RPMI8226 (cell line): ENCODE measurements around the gene CHCT1.

Experiments used
- DNase-seq: peaks from one replicate; pipeline ENCODE4 v3.0.0-alpha.2; 2015

CHCT1 gene

GRCh38 chr17:60443713-60444112, 21.4 kb downstream of the CHCT1 start:
- no peak for DNase-seq

DNA sequence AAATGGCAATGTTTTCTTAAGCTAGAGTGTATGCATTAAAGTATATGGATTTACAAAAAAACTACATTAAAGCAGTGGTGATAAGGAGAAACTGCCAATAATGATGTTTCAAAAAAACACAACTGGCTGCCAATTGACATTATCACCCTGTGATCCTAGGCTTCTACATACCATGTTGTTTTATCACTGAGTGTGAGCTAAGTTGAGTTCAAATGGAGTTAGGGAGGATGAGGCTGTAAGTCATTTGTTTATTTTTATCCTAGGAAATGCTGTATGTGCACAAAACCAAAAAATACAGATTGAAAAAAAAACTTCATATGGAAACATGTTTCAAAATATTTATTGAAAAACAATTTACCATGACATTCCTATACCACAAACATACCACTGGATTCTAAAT, 22.9 kb downstream of the CHCT1 start:
- DNase-seq: no peak

DNA sequence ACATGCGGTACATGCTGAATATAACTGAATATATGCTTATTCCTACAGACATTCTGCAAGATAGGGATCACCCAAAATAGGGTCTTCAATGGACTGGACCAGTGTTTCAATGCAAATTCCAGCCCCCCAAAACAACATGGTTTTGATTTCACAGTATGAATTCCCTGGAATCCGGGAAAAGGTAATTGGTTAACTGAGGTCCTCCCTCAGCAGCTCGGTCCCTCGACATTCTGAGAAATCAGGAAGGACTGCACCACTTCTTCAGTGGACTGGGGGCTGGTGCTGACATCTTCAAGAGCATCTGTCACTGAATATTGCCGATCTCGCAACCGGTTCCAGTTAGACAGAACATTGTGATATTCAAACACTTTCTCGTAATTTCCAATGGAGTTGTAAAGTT, 25.1 kb downstream of the CHCT1 start:
- DNase-seq: no peak

DNA sequence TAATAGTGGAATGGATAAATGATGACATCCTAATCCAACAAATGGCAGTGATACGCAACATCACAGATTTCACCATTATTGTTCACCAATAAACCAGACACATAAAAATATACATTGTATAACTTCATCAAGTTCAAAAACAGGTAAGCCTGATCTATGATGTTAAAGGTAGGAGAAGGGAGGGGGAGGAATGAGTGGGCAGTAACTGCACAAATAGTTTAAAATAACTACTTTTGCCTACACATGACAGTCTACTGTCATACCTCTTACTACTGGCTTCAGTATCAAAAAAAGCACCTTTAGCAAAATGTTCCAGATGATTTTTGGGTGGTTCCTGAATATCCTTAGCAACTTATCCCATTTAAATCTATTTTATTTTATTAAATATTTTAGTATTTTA, 28.8 kb downstream of the CHCT1 start:
- no peak for DNase-seq

DNA sequence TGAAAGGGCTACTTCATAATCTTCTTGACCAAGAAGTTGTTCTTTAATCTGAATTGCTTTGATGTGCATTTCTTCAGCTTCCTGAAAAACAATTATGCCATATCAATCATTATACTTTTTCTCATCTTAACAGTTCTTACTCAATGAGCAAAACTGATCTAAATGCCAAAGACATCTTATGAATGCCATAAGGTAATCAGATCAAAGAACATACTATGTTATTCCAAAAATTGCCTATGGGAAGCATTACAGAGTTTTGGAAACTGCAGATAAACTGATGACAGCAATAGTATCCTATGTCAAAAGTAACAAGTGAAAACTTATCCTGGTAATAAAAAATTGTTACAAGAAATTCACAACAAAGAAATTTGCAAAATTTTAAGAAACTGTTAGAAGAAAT, 29.7 kb downstream of the CHCT1 start:
- DNase-seq: no peak

DNA sequence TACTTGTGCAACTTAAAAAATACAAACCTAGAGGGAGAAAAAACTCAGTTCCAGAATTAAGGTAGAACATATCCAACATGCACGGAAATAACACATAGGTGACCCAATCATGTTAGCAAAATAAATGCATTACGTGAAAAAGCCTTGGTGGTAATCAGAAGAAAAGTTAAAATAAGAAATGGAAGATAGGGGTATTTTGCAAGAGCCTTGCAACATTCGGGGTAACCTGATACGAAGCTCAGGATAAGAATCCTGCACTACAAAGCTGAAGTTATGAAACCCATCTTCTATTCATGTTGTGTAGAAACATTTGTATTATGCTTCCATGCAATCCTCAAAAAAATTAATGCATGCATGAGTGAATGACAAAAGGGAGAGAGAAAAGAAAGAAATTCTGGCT, 33.1 kb downstream of the CHCT1 start:
- DNase-seq: no peak

GRCh38 chr17:60457148-60457547, 34.9 kb downstream of the CHCT1 start:
- no peak for DNase-seq

DNA sequence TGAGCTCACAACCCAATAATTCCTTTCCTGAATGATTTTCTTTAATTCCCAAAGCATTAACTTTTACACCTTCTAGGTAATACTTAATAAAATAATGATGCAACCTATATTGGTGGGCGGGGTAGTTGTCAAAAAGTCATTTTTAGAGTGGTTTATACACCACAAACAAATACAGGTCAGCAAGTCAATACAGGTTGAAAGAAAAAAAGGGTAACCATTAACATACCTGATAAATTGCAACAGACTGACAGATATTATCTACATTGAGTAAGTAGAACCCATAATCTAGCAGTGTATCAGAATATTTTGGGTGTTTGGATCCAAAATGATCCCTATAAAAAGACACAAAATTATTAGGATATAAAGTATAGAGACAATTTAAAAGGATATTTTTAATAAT, 39.3 kb downstream of the CHCT1 start:
- no peak for DNase-seq

- no peak for DNase-seq
These were observed 41.0 kb downstream of the CHCT1 start for GRCh38 chr17:60463157-60463835.

GRCh38 chr17:60464343-60464742, 42.1 kb downstream of the CHCT1 start:
- no peak for DNase-seq

DNA sequence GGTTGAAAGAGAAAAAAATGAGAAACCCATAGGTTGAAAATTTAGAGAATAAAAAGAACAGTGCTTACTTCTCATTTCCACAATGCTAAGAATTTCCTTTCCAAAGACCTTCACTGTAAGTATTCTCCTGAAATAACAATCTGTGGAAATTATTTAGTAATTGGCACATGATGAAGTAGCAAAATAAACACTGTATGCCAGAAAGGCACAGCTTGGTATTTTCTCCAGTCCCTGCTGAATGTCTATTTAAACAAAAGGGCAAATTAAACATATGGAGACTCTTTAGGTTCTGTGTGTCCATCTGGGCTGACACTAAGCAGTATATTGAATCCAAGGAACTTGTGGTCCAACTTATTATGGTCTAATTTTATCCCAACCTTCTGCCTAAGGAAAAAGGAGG, 46.1 kb downstream of the CHCT1 start:
- no peak for DNase-seq

- DNase-seq: no peak
These were observed 49.2 kb downstream of the CHCT1 start for GRCh38 chr17:60471451-60471850.

- no peak for DNase-seq
These were observed 50.2 kb downstream of the CHCT1 start for GRCh38 chr17:60472449-60472848.

DNA sequence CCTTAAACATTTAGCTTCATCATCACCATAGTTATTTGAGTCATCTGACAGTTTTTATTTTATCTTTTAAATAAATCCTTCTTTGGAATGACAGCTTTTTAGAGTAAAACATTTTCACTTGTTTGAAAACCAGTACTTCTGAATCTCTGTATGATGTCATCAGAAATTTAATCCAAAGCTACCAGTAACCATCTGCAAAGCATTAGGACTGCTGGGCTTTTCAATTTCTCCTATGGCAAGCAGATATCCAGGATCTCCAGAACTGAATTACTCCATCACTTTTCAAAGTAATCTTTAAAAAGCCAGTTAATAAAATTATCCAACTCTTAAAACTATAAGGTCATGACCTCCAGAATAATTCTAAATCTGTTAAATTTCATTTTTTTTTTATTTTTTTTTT, 51.5 kb downstream of the CHCT1 start:
- no peak for DNase-seq
